ENCODE measurements around the gene PRR33.

The PRR33 gene

GRCh38 chr11:1843098-1843473 is 48.6 kb downstream of the PRR33 start:
- TF ChIP-seq, protein P1, sequence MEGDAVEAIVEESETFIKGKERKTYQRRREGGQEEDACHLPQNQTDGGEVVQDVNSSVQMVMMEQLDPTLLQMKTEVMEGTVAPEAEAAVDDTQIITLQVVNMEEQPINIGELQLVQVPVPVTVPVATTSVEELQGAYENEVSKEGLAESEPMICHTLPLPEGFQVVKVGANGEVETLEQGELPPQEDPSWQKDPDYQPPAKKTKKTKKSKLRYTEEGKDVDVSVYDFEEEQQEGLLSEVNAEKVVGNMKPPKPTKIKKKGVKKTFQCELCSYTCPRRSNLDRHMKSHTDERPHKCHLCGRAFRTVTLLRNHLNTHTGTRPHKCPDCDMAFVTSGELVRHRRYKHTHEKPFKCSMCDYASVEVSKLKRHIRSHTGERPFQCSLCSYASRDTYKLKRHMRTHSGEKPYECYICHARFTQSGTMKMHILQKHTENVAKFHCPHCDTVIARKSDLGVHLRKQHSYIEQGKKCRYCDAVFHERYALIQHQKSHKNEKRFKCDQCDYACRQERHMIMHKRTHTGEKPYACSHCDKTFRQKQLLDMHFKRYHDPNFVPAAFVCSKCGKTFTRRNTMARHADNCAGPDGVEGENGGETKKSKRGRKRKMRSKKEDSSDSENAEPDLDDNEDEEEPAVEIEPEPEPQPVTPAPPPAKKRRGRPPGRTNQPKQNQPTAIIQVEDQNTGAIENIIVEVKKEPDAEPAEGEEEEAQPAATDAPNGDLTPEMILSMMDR (IDR thresholded peaks at IDR 0.05; ENCODE audit: low read depth, low read length), result no peak
- no peak overlapping the region for H3K4me3 ChIP-seq (ENCODE audit: low read depth, low read length)

DNA sequence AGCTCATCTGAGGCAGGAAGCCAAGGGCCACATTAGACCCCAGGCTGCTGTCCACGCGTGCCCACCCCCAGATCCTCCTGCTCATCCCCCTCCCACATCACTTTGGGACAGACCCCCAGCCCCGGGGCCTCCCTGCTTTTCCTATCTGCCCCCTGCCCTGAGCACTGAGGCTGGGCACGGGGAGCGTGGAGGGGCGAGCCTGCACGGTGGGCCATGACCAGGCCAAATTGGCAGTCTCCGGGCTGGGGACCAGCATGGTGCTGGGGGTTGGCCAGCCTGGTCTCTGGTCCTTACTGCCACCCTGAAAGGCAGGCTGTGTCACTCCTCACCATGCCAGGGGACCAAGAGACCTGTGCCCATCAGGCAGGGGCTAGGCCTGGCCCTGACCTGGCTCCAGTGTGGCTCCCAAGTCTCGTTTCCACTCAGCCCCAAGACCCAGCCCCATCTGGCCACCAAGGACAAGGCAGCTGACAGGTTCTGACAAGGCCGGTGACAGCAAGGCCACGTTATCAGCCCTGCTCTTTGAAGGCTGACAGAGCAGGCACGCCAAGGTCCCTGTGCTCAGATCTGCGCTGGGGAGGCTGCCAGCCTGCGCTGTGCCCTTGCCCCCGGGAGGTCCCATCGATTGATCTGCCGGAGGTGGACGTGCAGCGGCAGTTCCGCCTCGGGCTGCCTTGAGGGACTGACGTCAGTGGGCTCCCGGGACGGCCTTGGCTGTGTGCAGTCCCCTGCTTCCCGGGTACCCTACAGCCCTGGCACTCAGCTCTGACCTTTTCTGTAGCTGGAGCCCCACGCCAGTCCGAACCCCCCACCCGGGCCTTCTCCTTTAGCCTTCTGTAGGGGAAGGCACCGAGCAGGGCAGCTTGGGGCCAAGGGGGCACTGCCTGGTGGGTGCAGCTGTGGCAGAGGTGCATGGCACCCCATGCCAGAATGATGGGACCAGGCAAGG is 49.3 kb downstream of the PRR33 start:
- H3K4me3 ChIP-seq (ENCODE audit: low read depth, low read length), result no peak overlapping the region
- TF ChIP-seq, protein P1 (IDR thresholded peaks at IDR 0.05; ENCODE audit: low read depth, low read length), result no peak

DNA sequence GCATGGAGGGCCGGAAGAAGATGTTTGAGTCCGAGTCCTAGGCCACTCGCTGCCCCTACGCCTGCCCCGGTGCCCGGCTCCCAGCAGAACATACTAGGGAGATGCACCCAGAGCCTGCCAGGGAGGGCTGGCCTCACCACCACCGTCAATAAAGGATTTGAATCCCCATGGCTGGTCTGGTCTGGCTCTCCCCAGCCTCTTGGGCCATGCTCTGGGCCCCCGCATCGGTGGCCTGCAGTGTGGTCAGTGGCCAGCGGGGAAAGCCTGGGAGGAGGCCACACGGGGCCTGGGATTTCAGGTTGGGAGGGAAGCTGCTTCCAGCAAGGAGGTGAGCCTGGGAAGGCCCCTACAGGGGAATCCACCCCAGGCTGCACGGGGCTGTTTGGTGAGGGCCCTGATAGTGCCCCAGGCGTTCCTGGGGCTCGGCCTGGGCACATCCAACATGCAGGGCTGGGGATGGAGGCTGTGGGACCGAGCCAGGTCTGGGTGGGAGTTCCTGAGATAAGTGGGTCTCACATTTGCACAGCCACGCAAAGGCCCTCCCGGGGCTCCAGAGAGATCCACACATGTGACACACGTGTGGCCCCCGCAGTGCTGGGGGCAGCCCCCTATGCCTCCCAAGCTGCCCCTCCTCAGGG is 50.1 kb downstream of the PRR33 start:
- TF ChIP-seq, protein P1 (IDR thresholded peaks at IDR 0.05; ENCODE audit: low read depth, low read length), result no peak
- H3K4me3 ChIP-seq (ENCODE audit: low read depth, low read length), result no peak overlapping the region

GRCh38 chr11:1840780-1841480 is 50.8 kb downstream of the PRR33 start:
- H3K4me3 ChIP-seq (ENCODE audit: low read depth, low read length), result no peak overlapping the region

DNA sequence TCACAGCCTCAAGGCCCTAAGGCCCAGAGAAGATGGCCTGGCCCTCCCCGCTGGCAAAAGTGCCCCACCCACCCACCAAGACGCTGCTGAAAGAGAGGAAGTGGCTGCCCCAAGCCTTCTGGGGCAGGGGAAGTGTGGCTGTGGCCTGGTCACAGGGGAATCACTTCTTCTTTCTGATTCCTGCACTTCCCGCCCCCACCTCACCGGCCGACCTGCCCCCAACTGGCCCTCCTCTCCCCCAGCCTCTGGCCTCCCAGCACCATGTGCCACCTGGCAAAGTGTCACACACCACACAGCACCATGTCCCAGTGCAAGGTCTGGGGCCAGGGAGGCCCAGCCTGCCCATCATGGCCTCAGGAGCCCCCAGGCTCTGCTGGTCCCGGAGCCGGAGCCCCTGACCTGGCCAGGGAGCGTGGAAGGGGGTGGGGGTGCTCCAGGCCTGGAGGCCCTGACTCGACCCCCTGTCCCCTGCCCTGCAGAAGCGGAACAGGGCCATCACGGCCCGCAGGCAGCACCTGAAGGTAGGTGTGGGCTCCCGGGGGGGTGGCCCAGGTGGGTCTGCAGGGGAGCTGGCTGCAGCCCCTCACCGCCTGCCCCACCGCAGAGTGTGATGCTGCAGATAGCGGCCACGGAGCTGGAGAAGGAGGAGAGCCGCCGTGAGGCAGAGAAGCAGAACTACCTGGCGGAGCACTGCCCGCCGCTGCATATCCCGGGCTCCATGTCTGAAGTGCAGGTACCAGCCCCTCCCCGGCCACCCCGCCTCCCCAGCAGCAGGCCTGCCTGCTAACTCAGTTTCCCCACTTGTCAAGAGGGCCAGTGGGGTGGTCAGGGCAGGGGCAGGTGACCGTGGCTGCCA is 51.5 kb downstream of the PRR33 start:
- TF ChIP-seq, protein P1 (IDR thresholded peaks at IDR 0.05; ENCODE audit: low read depth, low read length), result no peak
- no peak overlapping the region for H3K4me3 ChIP-seq (ENCODE audit: low read depth, low read length)

More at GRCh38 chr11:1840780-1841480, 50.8 kb downstream of the PRR33 start:
- TF ChIP-seq, protein P1 (IDR thresholded peaks at IDR 0.05; ENCODE audit: low read depth, low read length), result no peak

- TF ChIP-seq, protein P1 (IDR thresholded peaks at IDR 0.05; ENCODE audit: low read depth, low read length), result no peak
- H3K4me3 ChIP-seq (ENCODE audit: low read depth, low read length), result no peak overlapping the region
Observed at GRCh38 chr11:1839204-1839923, 52.3 kb downstream of the PRR33 start.
